SKM-1 (cell line): ENCODE measurements around the gene OR5A1.

Experiments
- DNase-seq: peaks from one replicate; lab custom pipeline; 2025; ENCODE audit not compliant: unreplicated experiment; lab: John Stamatoyannopoulos, UW

Gene OR5A1

GRCh38 chr11:59475176-59475575 lies 38.9 kb downstream of the OR5A1 start:
- DNase-seq, result no peak

GRCh38 chr11:59479906-59480305 lies 43.6 kb downstream of the OR5A1 start:
- no peak for DNase-seq

- no peak for DNase-seq
Observed at GRCh38 chr11:59480359-59480758, 44.1 kb downstream of the OR5A1 start.
